Measurements from ENCODE around the gene ITGA4.

ITGA4 gene

DNA sequence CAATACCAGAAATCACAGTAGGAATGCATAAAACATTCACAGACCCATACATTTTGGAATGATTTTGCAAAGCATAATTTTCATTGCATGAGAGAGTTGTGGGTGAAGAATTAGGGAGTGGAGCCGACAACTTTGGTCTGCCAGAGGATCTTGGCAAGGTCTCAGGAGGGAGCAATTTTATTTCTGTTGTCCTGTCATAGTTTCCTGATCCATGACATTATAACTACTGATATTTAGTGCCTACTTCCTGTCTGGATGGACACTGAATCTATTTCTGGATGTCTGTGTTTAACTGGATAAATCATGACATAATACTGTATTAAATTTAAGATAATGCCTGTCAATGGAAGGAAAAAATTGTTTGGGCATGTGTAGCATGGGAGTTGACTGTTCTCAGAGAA is 2.4 kb downstream of the ITGA4 start:
- no peak for DNase-seq

- peak; percentile 42 for DNase-seq
Measured at GRCh38 chr2:181461056-181461997, 4.1 kb downstream of the ITGA4 start.

- peak; percentile 27 for DNase-seq
Measured at GRCh38 chr2:181462033-181462432, 4.8 kb downstream of the ITGA4 start.

DNA sequence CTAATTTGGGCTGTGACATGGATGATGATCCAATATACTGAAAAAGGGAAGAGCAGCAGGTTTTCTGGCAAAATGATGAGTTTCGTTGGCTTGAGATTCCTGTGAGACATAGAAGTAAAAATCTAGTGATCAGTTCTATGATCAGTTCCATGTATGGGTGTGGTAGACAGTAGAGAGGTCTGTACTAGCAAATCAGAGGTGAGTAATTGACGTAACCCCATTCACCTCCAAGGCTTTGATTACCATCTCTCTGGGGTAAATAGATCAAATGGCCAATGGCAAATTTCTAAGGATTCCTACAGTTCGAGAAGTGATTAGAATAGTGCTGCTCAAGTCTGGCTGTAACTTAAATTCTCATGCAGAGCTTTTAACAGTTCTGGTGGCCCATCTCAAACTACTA is 6.4 kb downstream of the ITGA4 start:
- no peak for DNase-seq

DNA sequence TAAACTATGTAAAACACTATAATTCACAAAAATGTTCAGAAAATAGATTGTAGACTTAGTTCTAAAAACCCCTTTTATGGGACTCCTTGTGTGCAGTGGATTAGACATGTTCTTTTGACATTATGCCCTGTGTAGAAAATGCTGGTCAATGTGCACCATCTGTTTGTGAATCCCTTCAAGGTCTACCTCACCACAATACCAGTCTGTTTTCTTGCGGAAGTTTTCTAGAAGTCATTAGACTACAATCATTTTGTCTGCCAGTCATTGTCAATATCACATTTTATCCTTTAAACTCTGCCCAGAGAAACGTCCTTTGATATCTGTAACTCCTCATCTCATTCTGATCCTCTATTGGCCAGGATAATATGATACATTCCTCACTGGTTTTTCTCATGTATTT is 7.8 kb downstream of the ITGA4 start:
- no peak for DNase-seq

- DNase-seq: no peak
Measured at GRCh38 chr2:181465676-181466375, 8.6 kb downstream of the ITGA4 start.

DNA sequence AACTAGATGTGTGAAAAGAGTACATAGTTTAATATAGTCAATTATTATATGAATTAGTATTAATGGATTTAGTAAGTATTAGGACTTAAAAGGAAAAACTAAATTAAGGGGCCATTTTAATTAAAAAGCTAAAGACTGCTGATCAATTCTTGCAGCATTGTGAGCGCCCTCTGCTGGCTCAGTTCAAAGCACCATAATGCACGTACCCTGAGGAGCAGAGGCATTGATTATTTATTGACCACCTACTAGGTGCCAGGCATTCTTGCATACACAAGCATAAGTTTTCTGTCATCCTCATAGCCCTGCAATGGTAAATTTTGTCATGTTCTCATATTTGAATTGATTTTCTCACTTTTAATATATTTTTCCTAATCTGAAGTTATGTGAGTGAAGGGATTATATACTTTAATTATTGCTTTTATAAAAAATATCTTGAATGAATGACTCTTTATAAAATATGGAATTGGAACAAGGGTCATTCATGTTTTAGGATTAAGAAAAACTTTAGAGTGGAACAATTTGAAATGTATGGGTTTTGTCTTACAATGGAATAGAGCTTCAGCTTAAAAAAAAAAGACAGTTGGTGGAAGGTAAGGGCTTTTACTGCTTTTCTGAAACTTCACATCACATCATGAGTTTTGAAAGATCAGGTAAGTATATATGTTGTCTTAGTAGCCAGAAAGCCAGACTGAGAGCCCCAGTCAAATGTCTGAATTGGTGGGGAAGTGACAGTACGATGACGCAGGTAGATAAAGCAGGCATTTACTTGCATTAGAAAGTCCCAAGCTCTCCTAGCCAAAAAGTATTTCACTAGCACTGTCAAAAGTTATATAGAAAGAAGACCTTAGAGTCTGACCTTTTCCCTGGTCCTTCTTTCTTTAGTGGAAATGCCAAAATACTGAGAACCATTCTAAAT is 9.7 kb downstream of the ITGA4 start:
- DNase-seq: peak; percentile 87

GRCh38 chr2:181467966-181468707 is 11.0 kb downstream of the ITGA4 start:
- DNase-seq: no peak

- no peak for DNase-seq
Measured at GRCh38 chr2:181468811-181469210, 11.6 kb downstream of the ITGA4 start.

DNA sequence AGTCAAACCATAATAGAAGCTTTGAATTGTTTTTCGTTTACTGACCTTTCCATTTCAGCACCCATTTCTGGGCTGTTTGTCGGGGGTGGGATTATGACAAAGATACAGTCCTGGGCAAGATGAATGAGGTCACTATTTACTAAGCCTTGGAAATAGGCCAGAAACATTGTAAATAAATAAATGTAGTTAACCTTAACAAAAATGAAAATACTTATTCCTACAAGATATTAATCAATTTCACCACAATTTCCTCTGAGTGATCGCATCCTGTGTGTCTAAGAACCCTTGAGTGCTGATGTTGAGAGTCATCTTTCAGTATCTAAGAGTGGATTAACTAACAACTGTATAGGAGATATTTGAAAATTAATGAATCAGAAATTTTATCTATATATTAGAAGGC is 14.0 kb downstream of the ITGA4 start:
- DNase-seq: no peak

DNA sequence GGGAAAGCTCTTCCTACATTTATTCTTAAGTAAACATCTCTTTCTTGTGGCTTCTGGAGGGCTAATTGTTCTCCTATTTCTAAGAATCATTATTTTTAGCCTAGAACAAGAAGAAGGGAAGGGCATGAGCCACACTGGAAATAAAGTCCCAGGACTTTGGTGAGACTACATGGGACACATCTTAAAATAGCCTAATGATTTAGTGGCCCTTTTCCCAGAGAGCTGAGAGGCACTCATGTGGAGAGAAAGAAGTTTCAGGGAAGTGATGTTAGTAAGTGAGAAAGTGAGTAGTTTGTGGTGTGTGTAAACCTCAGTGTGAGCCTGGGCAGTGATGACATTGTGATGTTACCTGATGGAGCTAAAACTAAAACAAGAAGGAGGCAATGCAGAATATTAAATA is 14.6 kb downstream of the ITGA4 start:
- no peak for DNase-seq

DNA sequence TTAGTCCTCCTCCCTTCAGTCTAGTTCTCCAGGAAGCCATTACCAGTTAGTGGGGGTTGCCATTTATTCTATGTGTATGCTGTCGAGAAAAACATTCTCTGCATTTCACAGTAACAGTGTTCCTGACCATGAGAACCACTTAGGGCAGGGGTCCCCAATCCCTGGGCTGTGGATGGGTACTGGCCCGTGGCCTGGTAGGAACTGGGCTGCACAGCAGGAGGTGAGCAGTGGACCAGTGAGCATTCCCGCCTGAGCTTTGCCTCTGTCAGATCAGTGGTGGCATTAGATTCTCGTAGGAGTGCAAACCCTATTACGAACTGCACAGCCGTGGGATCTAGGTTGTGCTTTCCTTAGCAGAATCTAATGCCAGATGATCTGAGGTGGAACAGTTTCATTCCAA is 15.8 kb downstream of the ITGA4 start:
- DNase-seq: no peak

- no peak for DNase-seq
Measured at GRCh38 chr2:181474222-181474881, 17.2 kb downstream of the ITGA4 start.

- no peak for DNase-seq
Measured at GRCh38 chr2:181483211-181483610, 26.0 kb downstream of the ITGA4 start.

DNA sequence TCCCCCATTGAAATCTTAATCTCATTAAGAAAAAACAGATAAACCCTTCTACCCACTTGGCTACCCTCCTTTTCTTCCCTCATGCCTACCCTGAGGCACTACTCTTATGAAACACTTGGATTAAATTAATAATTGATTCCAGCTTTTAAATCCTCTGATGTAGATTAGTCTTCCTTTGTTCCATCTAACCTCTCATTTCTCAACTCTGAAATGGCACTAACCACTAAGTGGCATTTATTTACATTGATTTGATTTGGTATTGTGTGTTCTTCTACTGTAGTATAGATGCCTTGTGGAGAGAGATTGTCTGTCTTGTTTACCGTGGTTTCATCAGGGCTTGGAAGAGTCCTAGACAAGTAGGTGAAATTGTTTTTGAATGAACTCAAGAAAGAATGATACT is 26.7 kb downstream of the ITGA4 start:
- no peak for DNase-seq

DNA sequence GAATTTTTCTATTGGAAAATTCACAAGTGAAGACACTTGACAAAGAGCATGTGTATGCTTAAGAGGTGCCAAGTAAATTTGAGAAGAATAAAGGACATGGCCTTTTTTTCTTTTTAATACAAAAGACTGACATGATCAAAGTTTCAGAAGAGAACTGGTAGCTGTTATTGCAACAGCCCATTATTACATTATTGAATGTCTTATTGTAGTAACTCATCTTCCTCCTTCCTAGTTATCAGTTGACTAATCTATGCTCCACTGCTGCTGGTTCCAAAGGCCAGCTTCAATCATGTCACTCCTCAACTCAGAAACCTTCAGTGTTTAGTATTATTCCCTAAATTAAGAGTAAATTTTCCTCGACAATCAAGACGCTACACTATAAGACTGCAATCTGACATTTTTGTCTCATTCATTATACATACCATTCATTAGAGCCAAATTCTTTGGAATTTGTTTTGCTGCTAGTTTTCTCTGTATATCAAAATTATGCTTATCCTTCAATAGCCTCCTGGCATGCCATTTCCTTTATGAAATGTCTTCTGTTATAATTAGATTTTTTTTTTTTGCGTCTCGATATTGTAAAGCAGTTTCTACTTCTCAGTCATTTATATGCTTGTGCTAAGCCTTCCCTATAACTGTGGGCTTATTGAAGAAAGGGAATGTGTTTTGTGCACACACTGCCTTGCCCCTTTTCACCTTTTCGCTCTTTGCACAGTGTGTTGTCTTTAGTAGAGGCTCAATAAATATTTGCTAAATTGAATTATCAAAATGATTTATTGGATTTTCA is 27.9 kb downstream of the ITGA4 start:
- no peak for DNase-seq

DNA sequence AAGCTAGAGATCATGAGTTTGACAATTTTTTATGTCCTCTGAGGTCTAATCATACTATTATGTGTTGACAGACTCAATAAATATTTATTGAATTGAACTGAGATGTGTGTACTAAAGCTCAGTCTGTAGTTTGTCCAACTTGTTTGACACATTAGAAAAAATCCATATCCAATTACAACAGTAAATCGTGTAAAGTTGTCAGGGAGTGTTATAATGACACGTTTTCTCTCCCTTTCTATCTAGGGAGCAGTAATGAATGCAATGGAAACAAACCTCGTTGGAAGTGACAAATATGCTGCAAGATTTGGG is 28.4 kb downstream of the ITGA4 start:
- DNase-seq: no peak

DNA sequence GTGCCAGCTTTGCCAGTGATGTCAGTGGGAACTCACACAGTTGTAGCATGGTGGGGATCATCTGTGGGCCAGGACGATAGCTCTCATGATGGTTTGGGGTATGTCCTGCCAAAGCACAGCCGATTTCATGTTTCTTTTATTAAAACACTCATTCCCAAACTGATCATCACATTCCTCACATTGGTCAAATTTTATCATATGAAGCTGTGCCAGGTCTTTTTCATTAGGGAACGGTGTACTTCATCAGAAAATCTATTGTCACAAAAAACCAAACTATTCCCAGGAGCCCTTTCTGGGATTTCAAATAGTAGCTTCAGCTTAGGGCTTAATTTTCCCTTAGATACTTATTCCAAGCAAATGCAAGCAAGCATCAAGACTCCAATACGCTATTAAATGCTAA is 42.0 kb downstream of the ITGA4 start:
- no peak for DNase-seq

DNA sequence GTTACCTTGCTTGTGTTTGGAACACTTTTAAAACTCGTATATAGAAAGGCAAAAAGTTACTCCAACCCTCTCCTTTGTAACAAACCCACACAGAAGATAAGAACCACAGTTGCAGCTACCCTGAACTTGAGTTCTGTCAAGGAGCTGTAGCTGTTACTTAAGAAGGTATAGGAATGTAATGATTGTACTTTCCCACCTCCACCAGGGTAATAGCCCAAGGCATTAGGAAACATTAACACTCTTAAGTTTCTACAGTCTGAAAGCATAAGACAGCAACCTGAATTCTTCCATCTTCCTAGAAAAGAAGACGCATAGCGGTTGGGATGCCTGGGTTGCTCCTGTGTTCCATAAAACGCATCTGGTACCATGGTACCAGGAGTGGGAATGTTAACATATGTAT is 43.0 kb downstream of the ITGA4 start:
- DNase-seq: no peak

DNA sequence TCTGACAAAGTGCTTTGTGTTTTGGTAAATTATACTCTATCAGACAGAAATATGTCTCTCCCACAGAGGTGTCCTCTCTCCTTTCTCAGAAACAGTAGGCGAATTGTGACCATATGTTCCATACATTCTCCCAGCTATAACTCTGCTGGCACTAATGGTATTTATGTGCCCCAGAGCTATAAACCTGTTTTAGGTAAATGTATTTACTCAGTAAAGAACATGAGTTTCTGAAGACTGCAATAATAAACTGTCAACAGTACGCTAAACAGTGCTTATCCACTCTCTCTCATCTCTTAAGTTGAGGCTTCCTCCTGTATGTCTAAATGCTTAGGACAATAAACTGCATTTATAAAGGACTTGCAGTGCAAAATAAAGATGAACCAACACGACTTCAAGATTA is 58.5 kb downstream of the ITGA4 start:
- DNase-seq: no peak

- no peak for DNase-seq
Measured at GRCh38 chr2:181516992-181517391, 59.8 kb downstream of the ITGA4 start.

All from CD4-positive, alpha-beta T cell treated with Interleukin-17A for 4 hours (primary cell).